H1 (cell line): ENCODE measurements around the gene KCNS3. TPM values are rescaled to one million over a fixed set of nuclear protein-coding genes. Genes with fewer than 3 reads are reported as not detected.

Experiments used
- CHD7 ChIP-seq: fragments of 300-600 bp; sonication (generic); IDR thresholded peaks from 2 replicates; pipeline ENCODE4 v1.7.1; 2012; ENCODE audit warnings: low read length, moderate library complexity, mild to moderate bottlenecking, inconsistent platforms; ENCODE audit not compliant: insufficient replicate concordance
- JUN ChIP-seq: IDR thresholded peaks from 2 replicates; pipeline ENCODE4 v1.6.1; 2011; ENCODE audit warnings: low read depth, mild to moderate bottlenecking, improper control_type of control experiment, low read length
- RNF2 ChIP-seq: fragments of 200-900, 300-1000 bp; sonication (generic); IDR thresholded peaks from 2 replicates; pipeline ENCODE4 v1.7.1; 2016; ENCODE audit warnings: borderline replicate concordance, low read depth, mild to moderate bottlenecking, antibody characterized with exemption, low read length; ENCODE audit not compliant: poor library complexity, severe bottlenecking; ENCODE audit errors: missing control alignments
- SIRT6 ChIP-seq: IDR thresholded peaks from one replicate; pipeline ENCODE4 v1.7.1; 2012; ENCODE audit warnings: low read length, inconsistent platforms
- polyA plus RNA-seq, 7 experiments: library from polyadenylated mRNA; depleted of rRNA in 3 of 7; stranded (reverse) in 5 of 7; unstranded in 2 of 7; fragments of >200 nt in 5 of 7; fragments of 200-250 nt in 2 of 7; gene quantifications; 1 replicate in 5 of 7; 2 replicates in 1 of 7; 4 replicates in 1 of 7; pipeline versions ENCODE4 v1.2.1 to v1.2.3, GENCODE V29; 2011 to 2013; ENCODE audit warnings: missing spikeins in 2 of 7, mixed read lengths in 2 of 7
- total RNA-seq: library from RNA; stranded (reverse); fragmentation: NEBNext Ultra II Directional; extraction: Animal tissue kit (Norgen Biotek cat#: 25700); gene quantifications from 2 replicates; pipeline ENCODE4 v1.2.1, GENCODE V29; 2021

KCNS3 gene
- total and polyA plus RNA-seq, 2 of the 8 experiments (the other 6 are each of a cell fraction or from before 2014, with no cell fraction given), result 22.7 to 23.0 TPM

- no peak for TF ChIP-seq CHD7
- no peak for TF ChIP-seq JUN
- no peak for TF ChIP-seq SIRT6
- no peak for TF ChIP-seq RNF2
Measured at GRCh38 chr2:17864676-17865075, 13.8 kb upstream of the KCNS3 start (continued).
